Natural killer cell (primary cell): Measurements from ENCODE around the gene DAZL. TPM values are rescaled to one million over a fixed set of nuclear protein-coding genes. Genes with fewer than 3 reads are reported as not detected.

Experiments
- ATAC-seq, 3 donors: fragments of 150-1000 bp in 2 of 3; fragments of 200-7000 bp in 1 of 3; cut with Tn5 transposase; 1 replicate in 1 of 3; 2 replicates in 2 of 3; pipeline ENCODE4 v1.10.0; 2021; ENCODE audit warnings: mild to moderate bottlenecking in 2 of 3, moderate library complexity in 2 of 3
- DNase-seq, 2 donors: peaks; one replicate each; pipeline versions ENCODE4 v3.0.0 to v3.0.0-alpha.2; 2013 to 2021; ENCODE audit warnings: mixed read lengths in 1 of 2
- H3K27ac ChIP-seq: one replicate; pipeline ENCODE4 v1.5.1; 2013; ENCODE audit warnings: mild to moderate bottlenecking, low read length
- H3K27me3 ChIP-seq: one replicate; pipeline ENCODE4 v1.6.1; 2013; ENCODE audit warnings: low read length; ENCODE audit not compliant: control insufficient read depth, insufficient read depth
- H3K36me3 ChIP-seq: one replicate; pipeline ENCODE4 v1.6.1; 2013; ENCODE audit warnings: low read length; ENCODE audit not compliant: control insufficient read depth, insufficient read depth
- H3K4me1 ChIP-seq: one replicate; pipeline ENCODE4 v1.6.1; 2013; ENCODE audit warnings: low read length; ENCODE audit not compliant: control insufficient read depth, insufficient read depth
- H3K4me3 ChIP-seq: one replicate; pipeline ENCODE4 v1.5.1; 2013; ENCODE audit warnings: low read length
- H3K9me3 ChIP-seq: one replicate; pipeline ENCODE4 v1.6.1; 2013; ENCODE audit warnings: low read length; ENCODE audit not compliant: control insufficient read depth, insufficient read depth
- H3K27ac Mint-ChIP-seq, 2 donors: one replicate each; pipeline ENCODE4 v1.8.0; 2022; ENCODE audit warnings: mild to moderate bottlenecking in 2 of 2, mixed read lengths in 2 of 2, moderate library complexity in 1 of 2
- H3K27me3 Mint-ChIP-seq, 2 donors: one replicate each; pipeline ENCODE4 v1.8.0; 2022; ENCODE audit warnings: low read depth in 2 of 2, mixed read lengths in 2 of 2
- H3K36me3 Mint-ChIP-seq: one replicate; pipeline ENCODE4 v1.8.0; 2022; ENCODE audit warnings: mixed read lengths
- H3K4me1 Mint-ChIP-seq, 2 donors: one replicate each; pipeline ENCODE4 v1.8.0; 2022; ENCODE audit warnings: mixed read lengths in 2 of 2
- H3K4me3 Mint-ChIP-seq: one replicate; pipeline ENCODE4 v1.8.0; 2022; ENCODE audit warnings: mild to moderate bottlenecking, moderate library complexity, mixed read lengths
- H3K9me3 Mint-ChIP-seq, 2 donors: one replicate each; pipeline ENCODE4 v1.8.0; 2022; ENCODE audit warnings: mixed read lengths in 2 of 2
- CTCF ChIP-seq: fragments of 200-600 bp; IDR thresholded peaks from one replicate; pipeline ENCODE4 v1.8.0; 2022; ENCODE audit warnings: antibody characterized with exemption
- WGBS: methylation state at CpG from one replicate; pipeline ENCODE4 v1.1.7; 2013; ENCODE audit warnings: missing lambda C conversion rate; ENCODE audit not compliant: insufficient coverage; 5-methylcytosine and 5-hydroxymethylcytosine counted together
- intact Hi-C: fragments of 100-400 bp; cut with micrococcal nuclease; formaldehyde crosslinking; loops from one replicate; pipeline ENCODE4 v1.14.2; 2022
- total RNA-seq, 4 donors: library from RNA; stranded (reverse); fragments of 120-200 nt in 1 of 4; gene quantifications; one replicate each; pipeline versions ENCODE4 v1.2.3 to v1.2.4, GENCODE V29; 2013 to 2022

Gene DAZL
- total RNA-seq, 3 donors from 2014 or later (not counting 1 experiment from before 2014, with no cell fraction given) = not detected

- DNase-seq = no peak
- Histone ChIP-seq H3K4me3 (no peak overlapping the region), H3K27me3 (no peaks in the 10 kb centered on the region), H3K9me3 (peaks cover 1% of the 10 kb centered on the region), H3K27ac (no peak overlapping the region), H3K4me1 (no peaks in the 10 kb centered on the region), H3K36me3 (no peaks in the 10 kb centered on the region)
- H3K36me3 Mint-ChIP-seq = no peaks in the 10 kb centered on the region
- no peak for ATAC-seq
- 89% methylated on average over 2 of the region's 2 CpGs for WGBS
- no peaks in the 10 kb centered on the region for H3K4me1 Mint-ChIP-seq
- no peak for TF ChIP-seq CTCF
- intact Hi-C loops = no loop called here
- no peak overlapping the region for H3K4me3 Mint-ChIP-seq
- H3K27me3 Mint-ChIP-seq = no peaks in the 10 kb centered on the region
- H3K27ac Mint-ChIP-seq = no peak overlapping the region
- H3K9me3 Mint-ChIP-seq = no peaks in the 10 kb centered on the region
Measured at GRCh38 chr3:16609927-16610580, 4.8 kb upstream of the DAZL start.

DNA sequence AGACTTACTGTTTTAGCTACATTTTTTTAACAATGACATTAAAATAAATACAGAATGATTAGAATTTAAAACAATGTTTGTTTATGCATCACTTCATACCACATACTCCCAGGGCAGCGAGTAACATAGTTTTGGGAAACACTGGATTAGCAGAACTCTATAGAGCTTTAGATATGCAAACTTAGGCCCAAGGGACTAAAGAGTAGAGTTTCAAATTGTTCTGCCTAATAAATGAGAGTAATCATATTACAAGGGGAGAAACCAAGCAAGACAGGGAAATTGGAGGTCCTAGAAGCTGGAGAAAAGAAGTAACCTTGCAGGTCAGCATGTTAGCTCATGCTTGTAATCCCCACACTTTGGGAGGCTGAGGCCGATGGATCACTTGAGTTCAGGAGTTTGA lies 3.6 kb upstream of the DAZL start:
- TF ChIP-seq CTCF = no peak
- DNase-seq (no peak), ATAC-seq (no peak)
- Mint-ChIP-seq H3K27me3 (no peaks in the 10 kb centered on the region), H3K36me3 (no peaks in the 10 kb centered on the region), H3K4me1 (no peaks in the 10 kb centered on the region), H3K9me3 (no peaks in the 10 kb centered on the region), H3K4me3 (no peak overlapping the region), H3K27ac (no peak overlapping the region)
- H3K27ac ChIP-seq = no peak overlapping the region
- H3K36me3 ChIP-seq = no peaks in the 10 kb centered on the region
- H3K27me3 ChIP-seq = no peaks in the 10 kb centered on the region
- H3K9me3 ChIP-seq = peaks cover 2% of the 10 kb centered on the region
- WGBS = 100% methylated on average over 1 of the region's 2 CpGs
- no peak overlapping the region for H3K4me3 ChIP-seq
- no peaks in the 10 kb centered on the region for H3K4me1 ChIP-seq
- intact Hi-C loops = no loop called here

- no peaks in the 10 kb centered on the region for H3K36me3 Mint-ChIP-seq
Measured at GRCh38 chr3:16607718-16608117, 2.5 kb upstream of the DAZL start.

More at GRCh38 chr3:16607718-16608117, 2.5 kb upstream of the DAZL start:
- Mint-ChIP-seq H3K4me3 (no peak overlapping the region), H3K4me1 (no peaks in the 10 kb centered on the region), H3K27ac (no peak overlapping the region), H3K9me3 (no peaks in the 10 kb centered on the region), H3K27me3 (no peaks in the 10 kb centered on the region)
- Histone ChIP-seq H3K9me3 (peaks cover 2% of the 10 kb centered on the region), H3K36me3 (no peaks in the 10 kb centered on the region), H3K4me3 (no peak overlapping the region), H3K4me1 (no peaks in the 10 kb centered on the region), H3K27me3 (no peaks in the 10 kb centered on the region), H3K27ac (no peak overlapping the region)
- WGBS = 55% methylated on average over 2 of the region's 3 CpGs
- no peak for ATAC-seq
- no peak for DNase-seq
- no peak for TF ChIP-seq CTCF
- intact Hi-C loops = no loop called here
